DND-41 (cell line): ENCODE measurements around the gene SH3RF3.

Source experiments
- ATAC-seq: fragments of 200-7000 bp; cut with Tn5 transposase; 3 replicates; pipeline ENCODE4 v1.9.1; 2021; ENCODE audit warnings: low read depth; ENCODE audit not compliant: insufficient read depth
- DNase-seq: peaks from one replicate; pipeline ENCODE4 v3.0.0-alpha.2; 2020
- H2AFZ ChIP-seq: 2 replicates; pipeline ENCODE4 v1.6.0; 2012; ENCODE audit warnings: low read depth, low read length
- H3K27ac ChIP-seq: 2 replicates; pipeline ENCODE4 v1.5.1; 2012; ENCODE audit warnings: low read length, inconsistent platforms
- H3K27me3 ChIP-seq: fragments of 200-600 bp; sonication (generic); 2 replicates; pipeline ENCODE4 v1.6.0; 2012; ENCODE audit warnings: low read length, mild to moderate bottlenecking, inconsistent platforms; ENCODE audit not compliant: insufficient read depth, poor library complexity
- H3K36me3 ChIP-seq: 2 replicates; pipeline ENCODE4 v1.5.1; 2012; ENCODE audit warnings: low read length, inconsistent platforms; ENCODE audit not compliant: insufficient read depth
- H3K4me1 ChIP-seq: 2 replicates; pipeline ENCODE4 v1.5.1; 2012; ENCODE audit warnings: mild to moderate bottlenecking, low read length; ENCODE audit not compliant: insufficient read depth
- H3K4me2 ChIP-seq: 2 replicates; pipeline ENCODE4 v1.6.0; 2012; ENCODE audit warnings: mild to moderate bottlenecking, moderate library complexity, low read length, inconsistent platforms; ENCODE audit not compliant: insufficient read depth
- H3K4me3 ChIP-seq, 2 experiments: fragments of 200-600 bp in 1 of 2; shearing (Covaris generic) in 1 of 2; 2 replicates each; pipeline ENCODE4 v1.5.1; 2012 to 2016; ENCODE audit warnings: inconsistent platforms in 2 of 2, low read length in 2 of 2, mild to moderate bottlenecking in 2 of 2, low read depth in 1 of 2, moderate library complexity in 1 of 2
- H3K79me2 ChIP-seq: 2 replicates; pipeline ENCODE4 v1.6.0; 2012; ENCODE audit warnings: low read length, inconsistent platforms; ENCODE audit not compliant: insufficient read depth
- H3K9ac ChIP-seq: 2 replicates; pipeline ENCODE4 v1.6.0; 2012; ENCODE audit warnings: low read depth, mild to moderate bottlenecking, inconsistent platforms, low read length, moderate library complexity
- H3K9me3 ChIP-seq: 2 replicates; pipeline ENCODE4 v1.5.1; 2012; ENCODE audit warnings: low read length, moderate library complexity, mild to moderate bottlenecking, inconsistent platforms; ENCODE audit not compliant: insufficient read depth, severe bottlenecking
- H4K20me1 ChIP-seq: 2 replicates; pipeline ENCODE4 v1.6.0; 2012; ENCODE audit warnings: low read length; ENCODE audit not compliant: insufficient read depth
- EZH2 ChIP-seq: IDR thresholded peaks from 3 replicates; pipeline ENCODE4 v1.6.1; 2012; ENCODE audit warnings: borderline replicate concordance, low read depth, mild to moderate bottlenecking, moderate library complexity, low read length, inconsistent platforms; ENCODE audit not compliant: severe bottlenecking
- TF ChIP-seq, protein P1 (sequence below): IDR thresholded peaks from 2 replicates; pipeline ENCODE4 v1.5.1; 2012; ENCODE audit warnings: borderline replicate concordance, low read length, moderate library complexity, mild to moderate bottlenecking; ENCODE audit not compliant: poor library complexity, severe bottlenecking; ENCODE audit errors: extremely low read depth

The SH3RF3 gene

DNA sequence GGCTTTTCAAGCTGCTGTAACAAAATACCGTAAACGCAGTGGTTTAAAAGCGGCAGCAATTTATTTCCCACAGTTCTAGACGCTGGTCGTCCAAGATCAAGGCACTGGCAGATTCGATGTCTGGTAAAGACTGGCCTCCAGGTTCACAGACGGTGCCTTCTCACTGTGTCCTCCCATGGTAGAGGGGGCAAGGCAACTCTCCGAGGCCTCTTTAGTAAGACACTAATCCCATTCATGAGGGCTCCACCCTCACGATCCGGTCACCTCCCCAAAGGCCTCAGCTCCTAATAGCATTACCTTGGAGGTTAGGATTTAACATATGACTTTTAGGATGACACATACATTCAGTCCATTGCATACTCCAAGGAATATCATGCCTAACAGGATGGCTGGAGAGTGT lies 117.2 kb downstream of the SH3RF3 start:
- no peaks in the 10 kb centered on the region for H3K79me2 ChIP-seq
- H3K27me3 ChIP-seq = peaks cover 26% of the 10 kb centered on the region
- H3K27ac ChIP-seq = no peak overlapping the region
- H3K4me2 ChIP-seq = no peak overlapping the region
- DNase-seq (no peak), ATAC-seq (no peak)
- no peak for TF ChIP-seq EZH2
- TF ChIP-seq, protein P1, sequence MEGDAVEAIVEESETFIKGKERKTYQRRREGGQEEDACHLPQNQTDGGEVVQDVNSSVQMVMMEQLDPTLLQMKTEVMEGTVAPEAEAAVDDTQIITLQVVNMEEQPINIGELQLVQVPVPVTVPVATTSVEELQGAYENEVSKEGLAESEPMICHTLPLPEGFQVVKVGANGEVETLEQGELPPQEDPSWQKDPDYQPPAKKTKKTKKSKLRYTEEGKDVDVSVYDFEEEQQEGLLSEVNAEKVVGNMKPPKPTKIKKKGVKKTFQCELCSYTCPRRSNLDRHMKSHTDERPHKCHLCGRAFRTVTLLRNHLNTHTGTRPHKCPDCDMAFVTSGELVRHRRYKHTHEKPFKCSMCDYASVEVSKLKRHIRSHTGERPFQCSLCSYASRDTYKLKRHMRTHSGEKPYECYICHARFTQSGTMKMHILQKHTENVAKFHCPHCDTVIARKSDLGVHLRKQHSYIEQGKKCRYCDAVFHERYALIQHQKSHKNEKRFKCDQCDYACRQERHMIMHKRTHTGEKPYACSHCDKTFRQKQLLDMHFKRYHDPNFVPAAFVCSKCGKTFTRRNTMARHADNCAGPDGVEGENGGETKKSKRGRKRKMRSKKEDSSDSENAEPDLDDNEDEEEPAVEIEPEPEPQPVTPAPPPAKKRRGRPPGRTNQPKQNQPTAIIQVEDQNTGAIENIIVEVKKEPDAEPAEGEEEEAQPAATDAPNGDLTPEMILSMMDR = no peak
- H3K36me3 ChIP-seq = no peaks in the 10 kb centered on the region
- no peaks in the 10 kb centered on the region for H3K9me3 ChIP-seq
- H3K9ac ChIP-seq = no peak overlapping the region
- H2AFZ ChIP-seq = no peak overlapping the region
- H3K4me1 ChIP-seq = no peaks in the 10 kb centered on the region
- 0 out of 2 replicates have a peak, but pooled peaks cover 8% of the 10 kb centered on the region for H4K20me1 ChIP-seq
- H3K4me3 ChIP-seq = no peak overlapping the region

DNA sequence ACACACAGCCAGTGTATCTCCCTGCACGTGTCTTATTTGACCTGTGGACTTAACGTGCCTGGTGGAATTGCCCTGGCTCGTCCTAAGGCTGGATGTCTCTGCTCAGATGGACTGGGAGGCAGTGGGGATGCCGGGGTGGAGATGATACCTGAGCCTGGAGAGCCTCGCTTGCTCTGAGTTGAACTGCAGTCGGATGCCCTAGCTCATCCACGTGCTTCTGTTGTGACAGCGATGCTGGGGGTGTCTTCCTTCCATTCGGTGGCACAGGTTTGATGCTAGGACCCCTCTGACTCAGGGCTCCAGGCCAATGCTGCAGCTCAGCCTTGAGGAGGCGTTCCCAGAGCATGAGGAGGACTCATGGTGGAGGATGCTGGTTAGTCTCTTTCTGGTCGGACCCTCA lies 117.6 kb downstream of the SH3RF3 start:
- Histone ChIP-seq H3K27me3 (peaks cover 27% of the 10 kb centered on the region), H3K36me3 (no peaks in the 10 kb centered on the region), H3K9ac (no peak overlapping the region), H3K9me3 (no peaks in the 10 kb centered on the region), H3K4me2 (no peak overlapping the region), H2AFZ (no peak overlapping the region), H3K4me1 (no peaks in the 10 kb centered on the region), H4K20me1 (0 out of 2 replicates have a peak, but pooled peaks cover 8% of the 10 kb centered on the region), H3K4me3 (no peak overlapping the region), H3K27ac (no peak overlapping the region), H3K79me2 (no peaks in the 10 kb centered on the region)
- DNase-seq = no peak
- TF ChIP-seq, protein P1 = no peak
- no peak for TF ChIP-seq EZH2
- no peak for ATAC-seq

DNA sequence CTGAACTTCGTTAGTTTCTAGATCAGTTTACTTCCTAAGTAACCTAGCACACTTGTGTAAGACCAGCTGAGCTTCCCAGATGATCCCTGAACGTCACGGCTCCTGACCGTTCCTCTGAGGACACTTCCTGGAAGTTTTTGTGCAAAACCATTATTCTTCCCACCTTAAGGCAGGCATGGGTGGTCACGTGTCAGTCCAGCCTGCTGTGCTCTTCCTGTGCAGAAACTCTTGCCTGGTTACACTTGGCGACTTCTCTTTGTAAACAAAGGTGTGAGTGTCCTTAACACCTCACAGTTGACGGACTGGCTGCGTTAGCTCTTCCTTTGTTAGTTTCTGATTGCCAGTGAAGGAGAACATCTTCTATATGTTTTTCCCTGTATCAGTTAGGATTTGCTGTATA lies 118.3 kb downstream of the SH3RF3 start:
- ATAC-seq = no peak

GRCh38 chr2:109247812-109248211 lies 118.8 kb downstream of the SH3RF3 start:
- Histone ChIP-seq H3K9me3 (no peaks in the 10 kb centered on the region), H3K27me3 (peaks cover 27% of the 10 kb centered on the region), H3K9ac (no peak overlapping the region), H3K4me2 (no peak overlapping the region), H3K36me3 (no peaks in the 10 kb centered on the region), H3K27ac (no peak overlapping the region), H3K79me2 (no peaks in the 10 kb centered on the region), H4K20me1 (0 out of 2 replicates have a peak, but pooled peaks cover 8% of the 10 kb centered on the region), H2AFZ (no peak overlapping the region), H3K4me3 (no peak overlapping the region), H3K4me1 (no peaks in the 10 kb centered on the region)
- ATAC-seq (no peak), DNase-seq (no peak)
- no peak for TF ChIP-seq EZH2
- TF ChIP-seq, protein P1 = no peak

More for the DNA sequence above, 118.3 kb downstream of the SH3RF3 start:
- no peaks in the 10 kb centered on the region for H3K79me2 ChIP-seq
- peaks cover 27% of the 10 kb centered on the region for H3K27me3 ChIP-seq
- H2AFZ ChIP-seq = no peak overlapping the region
- no peak overlapping the region for H3K9ac ChIP-seq
- no peak for TF ChIP-seq EZH2
- TF ChIP-seq, protein P1 = no peak
- DNase-seq = no peak
- no peaks in the 10 kb centered on the region for H3K36me3 ChIP-seq
- no peak overlapping the region for H3K27ac ChIP-seq
- no peaks in the 10 kb centered on the region for H3K4me1 ChIP-seq
- H3K4me2 ChIP-seq = no peak overlapping the region
- H3K9me3 ChIP-seq = no peaks in the 10 kb centered on the region
- H4K20me1 ChIP-seq = 0 out of 2 replicates have a peak, but pooled peaks cover 8% of the 10 kb centered on the region
- H3K4me3 ChIP-seq = no peak overlapping the region
